T-helper 2 cell (primary cell): ENCODE measurements around the gene ZBTB18.
A peak's percentile ranks its signal among the peaks of the same experiment; 100 is the strongest.
"Not testable (repeated sequence)": the region's sequence is repeated elsewhere in the genome, so short reads cannot be mapped to it uniquely, and the experiment has no call there.

Source experiments
- DNase-seq, 5 experiments: peaks; one replicate each; pipeline versions ENCODE4 v3.0.0 to v3.0.0-alpha.2; 2012 to 2022

ZBTB18 gene

GRCh38 chr1:244042293-244042692 is 8.8 kb upstream of the ZBTB18 start:
- no peak for DNase-seq

GRCh38 chr1:244044423-244044822 is 6.7 kb upstream of the ZBTB18 start:
- no peak for DNase-seq

- not testable (repeated sequence) for DNase-seq
Observed at GRCh38 chr1:244046254-244046653, 4.8 kb upstream of the ZBTB18 start.

- DNase-seq: peak in 1 of 5 experiments; percentile 22
Observed at GRCh38 chr1:244046907-244047611, 4.0 kb upstream of the ZBTB18 start.

GRCh38 chr1:244047621-244048255 is 3.3 kb upstream of the ZBTB18 start:
- peak in 2 of 5 experiments; percentile 90 to 97 for DNase-seq

- peak; percentile 91 to 100 (median 96) for DNase-seq
Observed at GRCh38 chr1:244048256-244049161, 2.6 kb upstream of the ZBTB18 start.

GRCh38 chr1:244049162-244050013 is 1.7 kb upstream of the ZBTB18 start:
- peak; percentile 6 to 59 (median 54) for DNase-seq

GRCh38 chr1:244050014-244050834 is 859 bp upstream of the ZBTB18 start:
- no peak for DNase-seq

GRCh38 chr1:244052016-244052727 is 1.1 kb downstream of the ZBTB18 start:
- DNase-seq: no peak

GRCh38 chr1:244052728-244053312 is 1.7 kb downstream of the ZBTB18 start:
- no peak for DNase-seq

GRCh38 chr1:244053831-244054230 is 2.7 kb downstream of the ZBTB18 start:
- DNase-seq: no peak

- no peak for DNase-seq
Observed at GRCh38 chr1:244054247-244054923, 3.3 kb downstream of the ZBTB18 start.

GRCh38 chr1:244054924-244055263 is 3.8 kb downstream of the ZBTB18 start:
- peak in 1 of 5 experiments; percentile 24 for DNase-seq

- no peak for DNase-seq
Observed at GRCh38 chr1:244056577-244056976, 5.5 kb downstream of the ZBTB18 start.

- DNase-seq: no peak
Observed at GRCh38 chr1:244057474-244058385, 6.6 kb downstream of the ZBTB18 start.

GRCh38 chr1:244060117-244060516 is 9.0 kb downstream of the ZBTB18 start:
- no peak for DNase-seq

- no peak for DNase-seq
Observed at GRCh38 chr1:244060686-244061085, 9.6 kb downstream of the ZBTB18 start.

GRCh38 chr1:244062156-244062725 is 11.2 kb downstream of the ZBTB18 start:
- no peak for DNase-seq
